Astrocyte of the spinal cord (primary cell): Measurements from ENCODE around the gene ENOSF1.
"Not testable (repeated sequence)": the region's sequence is repeated elsewhere in the genome, so short reads cannot be mapped to it uniquely, and the experiment has no call there.

ENCODE experiments used
- DNase-seq: peaks from one replicate; pipeline ENCODE4 v3.0.0; 2011; ENCODE audit warnings: low read depth, low spot score
- H3K4me3 ChIP-seq: 2 replicates; pipeline ENCODE4 v1.5.1; 2011; ENCODE audit warnings: low read depth, mild to moderate bottlenecking, low read length, moderate library complexity
- in situ Hi-C: cut with HindIII; loops from 2 replicates; pipeline ENCODE4 v1.10.0; 2017; ENCODE audit warnings: low sequenced_read_pairs
- TF ChIP-seq, protein P1 (sequence below): IDR thresholded peaks from 2 replicates; pipeline ENCODE4 v1.5.1; 2012; ENCODE audit warnings: low read depth, mild to moderate bottlenecking, low read length, inconsistent platforms

ENOSF1 gene, protein sequence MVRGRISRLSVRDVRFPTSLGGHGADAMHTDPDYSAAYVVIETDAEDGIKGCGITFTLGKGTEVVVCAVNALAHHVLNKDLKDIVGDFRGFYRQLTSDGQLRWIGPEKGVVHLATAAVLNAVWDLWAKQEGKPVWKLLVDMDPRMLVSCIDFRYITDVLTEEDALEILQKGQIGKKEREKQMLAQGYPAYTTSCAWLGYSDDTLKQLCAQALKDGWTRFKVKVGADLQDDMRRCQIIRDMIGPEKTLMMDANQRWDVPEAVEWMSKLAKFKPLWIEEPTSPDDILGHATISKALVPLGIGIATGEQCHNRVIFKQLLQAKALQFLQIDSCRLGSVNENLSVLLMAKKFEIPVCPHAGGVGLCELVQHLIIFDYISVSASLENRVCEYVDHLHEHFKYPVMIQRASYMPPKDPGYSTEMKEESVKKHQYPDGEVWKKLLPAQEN

GRCh38 chr18:712401-713134 is at the start of gene ENOSF1:
Gene ENOSF1, minus strand, starts transcription at chr18:712630. Its CDS starts 43 bp downstream, at chr18:712587.
- H3K4me3 ChIP-seq, result peak within 1 kb of the TSS; percentile 70
- DNase-seq, result peak; percentile 79
- TF ChIP-seq, protein P1, sequence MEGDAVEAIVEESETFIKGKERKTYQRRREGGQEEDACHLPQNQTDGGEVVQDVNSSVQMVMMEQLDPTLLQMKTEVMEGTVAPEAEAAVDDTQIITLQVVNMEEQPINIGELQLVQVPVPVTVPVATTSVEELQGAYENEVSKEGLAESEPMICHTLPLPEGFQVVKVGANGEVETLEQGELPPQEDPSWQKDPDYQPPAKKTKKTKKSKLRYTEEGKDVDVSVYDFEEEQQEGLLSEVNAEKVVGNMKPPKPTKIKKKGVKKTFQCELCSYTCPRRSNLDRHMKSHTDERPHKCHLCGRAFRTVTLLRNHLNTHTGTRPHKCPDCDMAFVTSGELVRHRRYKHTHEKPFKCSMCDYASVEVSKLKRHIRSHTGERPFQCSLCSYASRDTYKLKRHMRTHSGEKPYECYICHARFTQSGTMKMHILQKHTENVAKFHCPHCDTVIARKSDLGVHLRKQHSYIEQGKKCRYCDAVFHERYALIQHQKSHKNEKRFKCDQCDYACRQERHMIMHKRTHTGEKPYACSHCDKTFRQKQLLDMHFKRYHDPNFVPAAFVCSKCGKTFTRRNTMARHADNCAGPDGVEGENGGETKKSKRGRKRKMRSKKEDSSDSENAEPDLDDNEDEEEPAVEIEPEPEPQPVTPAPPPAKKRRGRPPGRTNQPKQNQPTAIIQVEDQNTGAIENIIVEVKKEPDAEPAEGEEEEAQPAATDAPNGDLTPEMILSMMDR, result peak; percentile 76
- in situ Hi-C loops, result no loop called here

- H3K4me3 ChIP-seq, in situ Hi-C loops, DNase-seq: not testable (repeated sequence)
These were observed 47.4 kb upstream of the ENOSF1 start for GRCh38 chr18:759864-760263.

GRCh38 chr18:755506-755905 is 43.1 kb upstream of the ENOSF1 start:
- in situ Hi-C loops, result no loop called here
- no peak overlapping the region for H3K4me3 ChIP-seq
- DNase-seq, result no peak
- TF ChIP-seq, protein P1, result no peak

DNA sequence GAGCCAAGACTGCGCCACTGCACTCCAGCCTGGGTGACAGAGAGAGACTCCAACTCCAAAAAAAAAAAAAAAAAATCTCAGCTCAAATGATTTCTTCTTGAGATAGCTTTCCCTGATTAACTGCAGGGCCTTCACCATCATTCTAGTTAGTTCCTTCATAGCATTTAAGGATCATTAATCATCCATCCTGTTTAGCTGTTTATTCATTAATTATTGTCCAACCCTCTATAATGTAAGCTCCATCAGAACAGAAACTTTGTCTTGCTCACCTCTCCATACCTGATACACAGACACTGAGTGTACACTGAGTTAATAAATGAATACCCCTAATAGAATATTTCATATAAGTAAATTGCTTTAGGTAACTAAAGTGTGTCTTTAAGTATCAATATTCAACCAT is 42.2 kb upstream of the ENOSF1 start:
- in situ Hi-C loops, result no loop called here
- DNase-seq, result no peak

GRCh38 chr18:750456-750855 is 38.0 kb upstream of the ENOSF1 start:
- no peak for DNase-seq
- TF ChIP-seq, protein P1, result no peak
- no peak overlapping the region for H3K4me3 ChIP-seq
- in situ Hi-C loops, result no loop called here

More for the DNA sequence above, 42.2 kb upstream of the ENOSF1 start:
- TF ChIP-seq, protein P1, result no peak
- no peak overlapping the region for H3K4me3 ChIP-seq

- DNase-seq, result no peak
- in situ Hi-C loops, result no loop called here
- TF ChIP-seq, protein P1, result no peak
- no peak overlapping the region for H3K4me3 ChIP-seq
These were observed 32.6 kb upstream of the ENOSF1 start for GRCh38 chr18:744832-745597.
